ENCODE data around the gene FARP2.

DNA sequence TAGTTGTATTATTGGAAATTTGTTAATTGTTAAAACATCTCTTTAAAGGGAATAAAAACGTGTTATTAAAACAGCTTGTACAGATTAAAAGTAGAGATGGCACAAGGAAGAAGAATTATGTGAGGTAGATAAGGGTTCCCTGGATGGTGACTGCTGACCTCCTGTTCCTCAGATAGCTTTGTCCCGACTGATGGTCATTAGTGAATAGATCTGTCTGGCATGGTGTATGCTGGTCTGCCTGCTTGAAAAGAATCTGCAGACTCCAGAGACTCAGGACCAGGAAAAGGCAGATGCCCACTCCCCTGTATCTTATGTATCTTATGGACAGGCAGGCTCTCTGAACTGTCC, 5.6 kb upstream of the FARP2 start:
- TF ChIP-seq, protein P1, sequence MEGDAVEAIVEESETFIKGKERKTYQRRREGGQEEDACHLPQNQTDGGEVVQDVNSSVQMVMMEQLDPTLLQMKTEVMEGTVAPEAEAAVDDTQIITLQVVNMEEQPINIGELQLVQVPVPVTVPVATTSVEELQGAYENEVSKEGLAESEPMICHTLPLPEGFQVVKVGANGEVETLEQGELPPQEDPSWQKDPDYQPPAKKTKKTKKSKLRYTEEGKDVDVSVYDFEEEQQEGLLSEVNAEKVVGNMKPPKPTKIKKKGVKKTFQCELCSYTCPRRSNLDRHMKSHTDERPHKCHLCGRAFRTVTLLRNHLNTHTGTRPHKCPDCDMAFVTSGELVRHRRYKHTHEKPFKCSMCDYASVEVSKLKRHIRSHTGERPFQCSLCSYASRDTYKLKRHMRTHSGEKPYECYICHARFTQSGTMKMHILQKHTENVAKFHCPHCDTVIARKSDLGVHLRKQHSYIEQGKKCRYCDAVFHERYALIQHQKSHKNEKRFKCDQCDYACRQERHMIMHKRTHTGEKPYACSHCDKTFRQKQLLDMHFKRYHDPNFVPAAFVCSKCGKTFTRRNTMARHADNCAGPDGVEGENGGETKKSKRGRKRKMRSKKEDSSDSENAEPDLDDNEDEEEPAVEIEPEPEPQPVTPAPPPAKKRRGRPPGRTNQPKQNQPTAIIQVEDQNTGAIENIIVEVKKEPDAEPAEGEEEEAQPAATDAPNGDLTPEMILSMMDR (IDR thresholded peaks at IDR 0.05) = no peak
- no peak for TF ChIP-seq POLR2AphosphoS5 (IDR thresholded peaks at IDR 0.05)
